Measurements from ENCODE around the gene DENND6A. TPM values are rescaled to one million over a fixed set of nuclear protein-coding genes. Genes with fewer than 3 reads are reported as not detected.

The DENND6A gene
- total and polyA plus RNA-seq, 4 donors, result 8.2 to 53.8 (median 18.9) TPM

- ATAC-seq (ENCODE audit: insufficient read depth, low FRiP score) (no peak), DNase-seq (no peak)
- H3K27ac ChIP-seq (ENCODE audit: low read depth in 1 of 2, low read length in 1 of 2), result no peak overlapping the region
- no peak for TF ChIP-seq CTCF (IDR thresholded peaks at IDR 0.05; ENCODE audit: control extremely low read depth, extremely low read depth)
- H3K36me3 ChIP-seq (ENCODE audit: control insufficient read depth in 4 of 4, insufficient read depth in 4 of 4, low read length in 4 of 4), result peaks cover 0 to 11% (median 5%) of the 10 kb centered on the region in 4 donors
- H3K4me1 ChIP-seq (ENCODE audit: control insufficient read depth in 5 of 5, insufficient read depth in 5 of 5, low read length in 5 of 5), result peaks cover 3 to 11% (median 7%) of the 10 kb centered on the region in 5 donors
- H3K27me3 ChIP-seq (ENCODE audit: control insufficient read depth in 3 of 3, insufficient read depth in 3 of 3, low read length in 2 of 3), result no peaks in the 10 kb centered on the region
- H3K9ac ChIP-seq (ENCODE audit: insufficient read depth in 1 of 2, low read length in 2 of 2), result no peak overlapping the region
- WGBS, 2 donors, result 97% methylated on average over 2 of the region's 2 CpGs
- no peaks in the 10 kb centered on the region for H3K9me3 ChIP-seq (ENCODE audit: control insufficient read depth in 4 of 4, insufficient read depth in 3 of 4, low read length in 3 of 4)
- no peak overlapping the region for H3K4me3 ChIP-seq
These were observed 92.7 kb downstream of the DENND6A start for GRCh38 chr3:57600195-57600594.

GRCh38 chr3:57598765-57599360 lies 94.0 kb downstream of the DENND6A start:
- Histone ChIP-seq H3K27ac (ENCODE audit: low read depth in 1 of 2, low read length in 1 of 2) (peak overlapping the region in 1 of 2 donors; percentile 81), H3K9me3 (ENCODE audit: control insufficient read depth in 4 of 4, insufficient read depth in 3 of 4, low read length in 3 of 4) (no peaks in the 10 kb centered on the region), H3K27me3 (ENCODE audit: control insufficient read depth in 3 of 3, insufficient read depth in 3 of 3, low read length in 2 of 3) (no peaks in the 10 kb centered on the region), H3K4me3 (no peak overlapping the region), H3K4me1 (ENCODE audit: control insufficient read depth in 5 of 5, insufficient read depth in 5 of 5, low read length in 5 of 5) (peaks cover 3 to 22% (median 7%) of the 10 kb centered on the region in 5 donors), H3K36me3 (ENCODE audit: control insufficient read depth in 4 of 4, insufficient read depth in 4 of 4, low read length in 4 of 4) (peaks cover 0 to 6% (median 3%) of the 10 kb centered on the region in 4 donors), H3K9ac (ENCODE audit: insufficient read depth in 1 of 2, low read length in 2 of 2) (peak overlapping the region in 1 of 2 donors; percentile 28)
- no peak for TF ChIP-seq CTCF (IDR thresholded peaks at IDR 0.05; ENCODE audit: control extremely low read depth, extremely low read depth)
- WGBS, 2 donors, result 62 to 69% methylated on average over 5 of the region's 5 CpGs
- DNase-seq (no peak), ATAC-seq (ENCODE audit: insufficient read depth, low FRiP score) (no peak)

- Histone ChIP-seq H3K4me3 (peak within 1 kb of the TSS; percentile 78), H3K36me3 (ENCODE audit: control insufficient read depth in 4 of 4, insufficient read depth in 4 of 4, low read length in 4 of 4) (peaks cover 0 to 8% (median 4%) of the 10 kb centered on the region in 4 donors), H3K9me3 (ENCODE audit: control insufficient read depth in 4 of 4, insufficient read depth in 3 of 4, low read length in 3 of 4) (no peaks in the 10 kb centered on the region), H3K9ac (ENCODE audit: insufficient read depth in 1 of 2, low read length in 2 of 2) (peak within 1 kb of the TSS; percentile 98 to 99), H3K27ac (ENCODE audit: low read depth in 1 of 2, low read length in 1 of 2) (peak within 1 kb of the TSS; percentile 97 to 100), H3K4me1 (ENCODE audit: control insufficient read depth in 5 of 5, insufficient read depth in 5 of 5, low read length in 5 of 5) (peaks cover 6 to 22% (median 11%) of the 10 kb centered on the region in 5 donors), H3K27me3 (ENCODE audit: control insufficient read depth in 3 of 3, insufficient read depth in 3 of 3, low read length in 2 of 3) (no peaks in the 10 kb centered on the region)
- 0% methylated on average over 53 to 67 of the region's 67 CpGs for WGBS, 2 donors
- TF ChIP-seq CTCF (IDR thresholded peaks at IDR 0.05; ENCODE audit: control extremely low read depth, extremely low read depth), result no peak
- DNase-seq, result peak; percentile 99 to 100 (median 100)
- ATAC-seq (ENCODE audit: insufficient read depth, low FRiP score), result peak; percentile 97
These were observed 95.6 kb downstream of the DENND6A start, which contains the start of gene ARF4 for GRCh38 chr3:57597127-57597923. Gene ARF4, minus strand, starts transcription at chr3:57597344. Its CDS starts 204 bp downstream, at chr3:57597140.

Measured in lung (tissue), 12 donors.